Osteoblast (primary cell): ENCODE data around the gene HDAC8. TPM values are rescaled to one million over a fixed set of nuclear protein-coding genes. Genes with fewer than 3 reads are reported as not detected.

ENCODE experiments used
- DNase-seq: peaks from one replicate; pipeline ENCODE4 v3.0.0; 2011; ENCODE audit warnings: low spot score, mixed read lengths; ENCODE audit not compliant: insufficient read length; ENCODE audit errors: missing footprints
- H2AFZ ChIP-seq: 2 replicates; pipeline ENCODE4 v1.6.0; 2011; ENCODE audit warnings: mild to moderate bottlenecking, low read length
- H3K27ac ChIP-seq: 2 replicates; pipeline ENCODE4 v1.5.1; 2011; ENCODE audit warnings: mild to moderate bottlenecking, low read depth, low read length, moderate library complexity
- H3K27me3 ChIP-seq: 2 replicates; pipeline ENCODE4 v1.6.0; 2012; ENCODE audit warnings: mild to moderate bottlenecking, control low read depth, inconsistent platforms, low read length, moderate library complexity; ENCODE audit not compliant: insufficient read depth
- H3K36me3 ChIP-seq: 2 replicates; pipeline ENCODE4 v1.5.1; 2011; ENCODE audit warnings: mild to moderate bottlenecking, low read length, control low read depth, moderate library complexity; ENCODE audit not compliant: insufficient read depth
- H3K4me1 ChIP-seq: 2 replicates; pipeline ENCODE4 v1.5.1; 2011; ENCODE audit warnings: mild to moderate bottlenecking, low read length, control low read depth, moderate library complexity; ENCODE audit not compliant: insufficient read depth
- H3K4me2 ChIP-seq: 2 replicates; pipeline ENCODE4 v1.6.0; 2011; ENCODE audit warnings: mild to moderate bottlenecking, low read length; ENCODE audit not compliant: insufficient read depth
- H3K4me3 ChIP-seq: fragments of 200-600 bp; sonication (generic); 3 replicates; pipeline ENCODE4 v1.5.1; 2012; ENCODE audit warnings: mild to moderate bottlenecking, low read length, inconsistent platforms; ENCODE audit not compliant: insufficient read depth
- H3K79me2 ChIP-seq: 2 replicates; pipeline ENCODE4 v1.6.0; 2012; ENCODE audit warnings: mild to moderate bottlenecking, low read length, control low read depth, inconsistent platforms; ENCODE audit not compliant: insufficient read depth
- H3K9me3 ChIP-seq: 2 replicates; pipeline ENCODE4 v1.5.1; 2011; ENCODE audit warnings: low read depth, low read length, control low read depth
- H4K20me1 ChIP-seq: 2 replicates; pipeline ENCODE4 v1.6.0; 2012; ENCODE audit warnings: mild to moderate bottlenecking, low read length, control low read depth; ENCODE audit not compliant: insufficient read depth
- CTCF ChIP-seq: IDR thresholded peaks from 2 replicates; pipeline ENCODE4 v1.5.1; 2011; ENCODE audit warnings: mild to moderate bottlenecking, low read depth, low read length, moderate library complexity; ENCODE audit errors: extremely low read depth
- total RNA-seq: library from RNA; depleted of rRNA; stranded (reverse); fragments of >200 nt; gene quantifications from 2 replicates; pipeline ENCODE4 v1.2.3, GENCODE V29; 2012

HDAC8 gene
- total RNA-seq, 1 donor, result 24.6 TPM

DNA sequence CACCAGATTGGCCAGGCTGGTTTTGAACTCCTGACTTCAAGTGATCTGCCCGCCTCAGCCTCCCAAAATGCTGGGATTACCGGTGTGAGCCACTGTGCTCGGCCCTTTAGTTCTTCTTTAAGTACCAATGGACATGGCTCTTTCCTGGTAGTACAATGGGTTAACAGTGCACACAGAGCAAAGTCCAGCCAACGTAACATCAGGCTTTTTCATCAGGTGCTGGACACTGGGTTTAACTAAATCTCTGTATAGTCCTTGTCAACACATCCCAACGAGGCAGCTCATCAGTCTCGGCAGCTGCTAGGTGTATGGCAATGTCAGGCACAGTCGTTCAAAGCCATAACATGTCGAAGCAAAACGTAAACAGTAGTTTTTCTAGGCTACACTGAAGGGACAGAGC is 93.8 kb downstream of the HDAC8 start:
- no peak for DNase-seq
- H3K36me3 ChIP-seq, result peaks cover 7% of the 10 kb centered on the region
- H3K79me2 ChIP-seq, result no peaks in the 10 kb centered on the region
- H3K4me3 ChIP-seq, result no peak overlapping the region
- H4K20me1 ChIP-seq, result no peaks in the 10 kb centered on the region
- no peaks in the 10 kb centered on the region for H3K4me1 ChIP-seq
- H3K27ac ChIP-seq, result no peak overlapping the region
- H3K9me3 ChIP-seq, result no peaks in the 10 kb centered on the region
- H3K27me3 ChIP-seq, result peaks cover 19% of the 10 kb centered on the region
- no peak for TF ChIP-seq CTCF
- no peak overlapping the region for H3K4me2 ChIP-seq
- no peak overlapping the region for H2AFZ ChIP-seq

- Histone ChIP-seq H3K36me3 (peaks cover 7% of the 10 kb centered on the region), H3K4me3 (no peak overlapping the region), H3K4me2 (no peak overlapping the region), H3K27me3 (peaks cover 21% of the 10 kb centered on the region), H2AFZ (no peak overlapping the region), H4K20me1 (no peaks in the 10 kb centered on the region), H3K79me2 (no peaks in the 10 kb centered on the region), H3K4me1 (no peaks in the 10 kb centered on the region), H3K27ac (no peak overlapping the region), H3K9me3 (no peaks in the 10 kb centered on the region)
- no peak for DNase-seq
- no peak for TF ChIP-seq CTCF
These were observed 94.3 kb downstream of the HDAC8 start for GRCh38 chrX:72478351-72478750.

DNA sequence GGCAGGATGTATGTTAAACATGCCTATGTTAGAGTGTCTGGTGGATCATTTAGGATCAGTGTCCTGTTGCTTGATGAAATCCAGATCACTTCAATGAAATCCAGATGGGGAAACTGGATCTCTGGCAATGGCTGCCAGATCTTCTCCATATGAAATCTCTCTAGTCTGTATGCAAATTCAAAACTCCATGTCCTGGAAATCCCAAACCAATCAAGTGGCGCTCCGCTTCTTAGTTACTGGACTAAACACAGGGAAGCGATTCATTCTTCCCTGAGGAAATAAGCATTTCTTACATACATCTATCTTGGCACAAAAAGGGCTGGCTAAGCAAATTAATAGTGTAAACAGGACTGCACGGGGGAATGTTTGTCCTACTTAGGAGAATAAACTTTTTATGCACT is 94.9 kb downstream of the HDAC8 start:
- no peak for DNase-seq
- Histone ChIP-seq H3K9me3 (no peaks in the 10 kb centered on the region), H3K4me1 (no peaks in the 10 kb centered on the region), H3K36me3 (peaks cover 7% of the 10 kb centered on the region), H3K4me2 (no peak overlapping the region), H3K4me3 (no peak overlapping the region), H3K27me3 (peaks cover 21% of the 10 kb centered on the region), H2AFZ (no peak overlapping the region), H4K20me1 (no peaks in the 10 kb centered on the region), H3K27ac (no peak overlapping the region), H3K79me2 (no peaks in the 10 kb centered on the region)
- no peak for TF ChIP-seq CTCF

DNA sequence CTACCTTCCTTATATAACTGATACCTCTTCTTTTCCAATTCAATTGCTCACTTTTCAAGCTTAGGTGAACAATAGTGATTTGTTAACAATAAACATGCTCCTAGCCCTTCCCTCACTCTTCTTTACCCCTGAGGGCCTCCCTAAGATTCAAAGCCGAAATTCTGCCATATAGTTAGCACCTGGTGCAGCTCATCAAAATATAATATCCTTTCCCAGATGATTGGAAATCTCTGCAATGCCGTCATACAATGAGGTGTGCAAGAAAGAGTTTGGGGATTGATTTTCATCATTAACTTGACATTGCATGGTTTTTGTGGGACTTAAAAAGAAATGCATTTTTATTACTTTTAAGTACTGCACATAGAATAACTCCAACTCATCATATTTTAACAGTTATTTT is 95.3 kb downstream of the HDAC8 start:
- Histone ChIP-seq H3K27me3 (peaks cover 21% of the 10 kb centered on the region), H3K4me3 (no peak overlapping the region), H3K27ac (no peak overlapping the region), H4K20me1 (no peaks in the 10 kb centered on the region), H3K9me3 (no peaks in the 10 kb centered on the region), H3K4me1 (no peaks in the 10 kb centered on the region), H2AFZ (no peak overlapping the region), H3K79me2 (no peaks in the 10 kb centered on the region), H3K4me2 (no peak overlapping the region), H3K36me3 (peaks cover 7% of the 10 kb centered on the region)
- no peak for TF ChIP-seq CTCF
- DNase-seq, result no peak
